Peyer's patch (tissue), 4 donors: ENCODE measurements around the gene SMURF2.

Experiments
- POLR2A ChIP-seq, 2 donors: fragments of 450-650 bp; IDR thresholded peaks; one replicate each; pipeline ENCODE4 v1.5.1; 2017; ENCODE audit warnings: antibody characterized with exemption in 2 of 2, mild to moderate bottlenecking in 2 of 2, moderate library complexity in 2 of 2
- TF ChIP-seq, protein P1 (sequence below), 6 experiments: fragments of 450-650 bp in 4 of 6; fragments of 200-600 bp in 2 of 6; sonication (generic) in 1 of 6; IDR thresholded peaks; one replicate each; pipeline ENCODE4 v1.5.1; 2017 to 2019; ENCODE audit warnings: antibody characterized with exemption in 6 of 6, mild to moderate bottlenecking in 3 of 6, moderate library complexity in 1 of 6

GRCh38 chr17:64688481-64688880, 26.4 kb upstream of the SMURF2 start:
- TF ChIP-seq, protein P1, sequence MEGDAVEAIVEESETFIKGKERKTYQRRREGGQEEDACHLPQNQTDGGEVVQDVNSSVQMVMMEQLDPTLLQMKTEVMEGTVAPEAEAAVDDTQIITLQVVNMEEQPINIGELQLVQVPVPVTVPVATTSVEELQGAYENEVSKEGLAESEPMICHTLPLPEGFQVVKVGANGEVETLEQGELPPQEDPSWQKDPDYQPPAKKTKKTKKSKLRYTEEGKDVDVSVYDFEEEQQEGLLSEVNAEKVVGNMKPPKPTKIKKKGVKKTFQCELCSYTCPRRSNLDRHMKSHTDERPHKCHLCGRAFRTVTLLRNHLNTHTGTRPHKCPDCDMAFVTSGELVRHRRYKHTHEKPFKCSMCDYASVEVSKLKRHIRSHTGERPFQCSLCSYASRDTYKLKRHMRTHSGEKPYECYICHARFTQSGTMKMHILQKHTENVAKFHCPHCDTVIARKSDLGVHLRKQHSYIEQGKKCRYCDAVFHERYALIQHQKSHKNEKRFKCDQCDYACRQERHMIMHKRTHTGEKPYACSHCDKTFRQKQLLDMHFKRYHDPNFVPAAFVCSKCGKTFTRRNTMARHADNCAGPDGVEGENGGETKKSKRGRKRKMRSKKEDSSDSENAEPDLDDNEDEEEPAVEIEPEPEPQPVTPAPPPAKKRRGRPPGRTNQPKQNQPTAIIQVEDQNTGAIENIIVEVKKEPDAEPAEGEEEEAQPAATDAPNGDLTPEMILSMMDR (IDR thresholded peaks at IDR 0.05), result no peak
- no peak for TF ChIP-seq POLR2A (IDR thresholded peaks at IDR 0.05)
